Prostate gland (tissue), 1 donor: ENCODE results near the gene C1orf159.

Source experiments
- POLR2A ChIP-seq: fragments of 450-650 bp; IDR thresholded peaks from one replicate; pipeline ENCODE4 v1.6.1; 2016; ENCODE audit warnings: antibody characterized with exemption, mild to moderate bottlenecking
- POLR2AphosphoS5 ChIP-seq: sonication (generic); formaldehyde crosslinking; IDR thresholded peaks from one replicate; pipeline ENCODE4 v1.6.1; 2017; ENCODE audit warnings: antibody characterized with exemption

DNA sequence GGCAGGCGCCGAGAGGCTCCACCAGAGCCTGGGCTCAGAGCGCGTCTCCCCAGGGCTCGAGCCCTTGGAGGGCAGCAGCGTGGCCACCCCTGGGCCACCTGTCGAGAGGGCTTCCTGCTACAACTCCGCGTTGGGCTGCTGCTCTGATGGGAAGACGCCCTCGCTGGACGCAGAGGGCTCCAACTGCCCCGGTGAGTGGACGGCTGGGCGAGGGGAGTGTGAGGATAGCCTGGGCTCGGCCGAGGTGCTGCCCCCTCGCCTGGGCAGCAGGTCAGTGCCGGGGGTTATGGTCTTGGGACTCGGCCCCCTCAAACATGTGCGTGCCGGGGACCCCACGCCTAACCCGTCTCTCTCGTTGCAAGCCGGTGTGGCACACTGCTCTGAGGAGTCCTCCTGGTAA, 69.1 kb downstream of the C1orf159 start:
- TF ChIP-seq POLR2AphosphoS5 = no peak
- TF ChIP-seq POLR2A = no peak
